H1 (cell line): ENCODE data around the gene RAB22A. TPM values are rescaled to one million over a fixed set of nuclear protein-coding genes. Genes with fewer than 3 reads are reported as not detected.

Experiments
- JUND ChIP-seq: IDR thresholded peaks from 2 replicates; pipeline ENCODE4 v1.6.1; 2011; ENCODE audit warnings: mild to moderate bottlenecking, improper control_type of control experiment, low read length
- RNF2 ChIP-seq: fragments of 200-900, 300-1000 bp; sonication (generic); IDR thresholded peaks from 2 replicates; pipeline ENCODE4 v1.7.1; 2016; ENCODE audit warnings: borderline replicate concordance, low read depth, mild to moderate bottlenecking, antibody characterized with exemption, low read length; ENCODE audit not compliant: poor library complexity, severe bottlenecking; ENCODE audit errors: missing control alignments
- SIX5 ChIP-seq: IDR thresholded peaks from 2 replicates; pipeline ENCODE4 v1.6.1; 2011; ENCODE audit warnings: mild to moderate bottlenecking, low read depth, low read length
- TEAD4 ChIP-seq: IDR thresholded peaks from 2 replicates; pipeline ENCODE4 v1.6.1; 2012; ENCODE audit warnings: low read depth, low read length, inconsistent platforms, mixed read lengths
- polyA plus RNA-seq, 7 experiments: library from polyadenylated mRNA; depleted of rRNA in 3 of 7; stranded (reverse) in 5 of 7; unstranded in 2 of 7; fragments of >200 nt in 5 of 7; fragments of 200-250 nt in 2 of 7; gene quantifications; 1 replicate in 5 of 7; 2 replicates in 1 of 7; 4 replicates in 1 of 7; pipeline versions ENCODE4 v1.2.1 to v1.2.3, GENCODE V29; 2011 to 2013; ENCODE audit warnings: missing spikeins in 2 of 7, mixed read lengths in 2 of 7
- total RNA-seq: library from RNA; stranded (reverse); fragmentation: NEBNext Ultra II Directional; extraction: Animal tissue kit (Norgen Biotek cat#: 25700); gene quantifications from 2 replicates; pipeline ENCODE4 v1.2.1, GENCODE V29; 2021

Gene RAB22A
- total and polyA plus RNA-seq, 2 of the 8 experiments (the other 6 are each of a cell fraction or from before 2014, with no cell fraction given): 3.1 to 6.6 TPM

- TF ChIP-seq TEAD4 (no peak), JUND (no peak), SIX5 (no peak), RNF2 (no peak)
These were observed 47.9 kb upstream of the RAB22A start (continued) for GRCh38 chr20:58261660-58262059.
